Upper lobe of right lung (tissue), 1 donor: ENCODE data around the gene TCEANC. TPM values are rescaled to one million over a fixed set of nuclear protein-coding genes. Genes with fewer than 3 reads are reported as not detected.
A peak's percentile ranks its signal among the peaks of the same experiment; 100 is the strongest.
"Not testable (repeated sequence)": the region's sequence is repeated elsewhere in the genome, so short reads cannot be mapped to it uniquely, and the experiment has no call there.

Experiments used
- ATAC-seq: fragments of 200-7000 bp; cut with Tn5 transposase; one replicate; pipeline ENCODE4 v1.9.1; 2020; ENCODE audit warnings: mild to moderate bottlenecking, moderate library complexity
- DNase-seq: peaks from one replicate; pipeline ENCODE4 v3.0.0-alpha.2; 2020
- H3K27ac ChIP-seq: fragments of 200-600 bp; one replicate; pipeline ENCODE4 v1.8.0; 2022
- H3K27me3 ChIP-seq: fragments of 200-600 bp; one replicate; pipeline ENCODE4 v1.8.0; 2022; ENCODE audit warnings: mild to moderate bottlenecking
- H3K36me3 ChIP-seq: fragments of 200-600 bp; one replicate; pipeline ENCODE4 v1.8.0; 2022
- H3K4me1 ChIP-seq: fragments of 200-600 bp; one replicate; pipeline ENCODE4 v1.8.0; 2022
- H3K4me3 ChIP-seq: fragments of 200-600 bp; one replicate; pipeline ENCODE4 v1.8.0; 2022; ENCODE audit warnings: mild to moderate bottlenecking
- H3K9me3 ChIP-seq: fragments of 200-600 bp; one replicate; pipeline ENCODE4 v1.8.0; 2022
- intact Hi-C: fragments of 100-400 bp; cut with DNase I; formaldehyde crosslinking; loops from one replicate; pipeline ENCODE4 v1.11.0; 2022
- total RNA-seq: library from RNA; stranded (reverse); fragmentation: NEBNext Ultra II Directional; extraction: Animal tissue kit (Norgen Biotek cat#: 25700); gene quantifications from one replicate; pipeline ENCODE4 v1.2.1, GENCODE V29; 2021
- TF ChIP-seq, protein P1 (sequence below): fragments of 200-600 bp; IDR thresholded peaks from one replicate; pipeline ENCODE4 v1.8.0; 2022; ENCODE audit warnings: antibody characterized with exemption
- donor health status: DM: no; HTN: yes; CAD: no; lungs with severe emphysema.

Gene TCEANC
- total RNA-seq, 1 donor from 2014 or later: 6.4 TPM

DNA sequence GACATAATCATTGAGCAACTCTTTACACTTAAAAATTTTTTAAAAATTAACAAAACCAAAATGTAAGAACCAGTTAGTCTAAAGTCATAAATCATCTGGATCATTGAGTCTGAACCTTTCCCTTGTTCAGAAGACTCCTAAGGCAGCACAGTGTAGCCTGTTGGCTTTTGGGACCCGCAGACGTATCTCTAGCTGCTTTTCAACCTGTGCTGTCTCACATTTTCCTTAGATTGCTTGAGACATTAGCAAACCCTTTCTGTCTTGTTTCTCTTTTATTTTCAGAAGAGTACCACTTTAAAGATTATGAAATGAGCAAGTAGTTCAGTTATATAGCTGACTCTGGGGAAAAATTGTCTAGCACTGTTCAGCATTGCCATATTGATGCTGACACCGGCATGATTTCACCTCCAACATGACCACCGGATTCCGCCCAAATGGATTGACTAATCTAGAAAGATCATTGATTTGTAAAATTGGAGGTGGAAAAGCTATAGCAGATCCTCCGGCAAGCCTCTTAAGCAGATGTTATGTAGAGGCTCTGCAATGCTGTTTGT is 8.9 kb downstream of the TCEANC start:
- DNase-seq: no peak
- no peak for ATAC-seq
- Histone ChIP-seq H3K4me3 (peak overlapping the region; percentile 8), H3K36me3 (no peaks in the 10 kb centered on the region), H3K9me3 (no peaks in the 10 kb centered on the region), H3K4me1 (no peaks in the 10 kb centered on the region), H3K27me3 (no peaks in the 10 kb centered on the region), H3K27ac (peak overlapping the region; percentile 42)
- TF ChIP-seq, protein P1, sequence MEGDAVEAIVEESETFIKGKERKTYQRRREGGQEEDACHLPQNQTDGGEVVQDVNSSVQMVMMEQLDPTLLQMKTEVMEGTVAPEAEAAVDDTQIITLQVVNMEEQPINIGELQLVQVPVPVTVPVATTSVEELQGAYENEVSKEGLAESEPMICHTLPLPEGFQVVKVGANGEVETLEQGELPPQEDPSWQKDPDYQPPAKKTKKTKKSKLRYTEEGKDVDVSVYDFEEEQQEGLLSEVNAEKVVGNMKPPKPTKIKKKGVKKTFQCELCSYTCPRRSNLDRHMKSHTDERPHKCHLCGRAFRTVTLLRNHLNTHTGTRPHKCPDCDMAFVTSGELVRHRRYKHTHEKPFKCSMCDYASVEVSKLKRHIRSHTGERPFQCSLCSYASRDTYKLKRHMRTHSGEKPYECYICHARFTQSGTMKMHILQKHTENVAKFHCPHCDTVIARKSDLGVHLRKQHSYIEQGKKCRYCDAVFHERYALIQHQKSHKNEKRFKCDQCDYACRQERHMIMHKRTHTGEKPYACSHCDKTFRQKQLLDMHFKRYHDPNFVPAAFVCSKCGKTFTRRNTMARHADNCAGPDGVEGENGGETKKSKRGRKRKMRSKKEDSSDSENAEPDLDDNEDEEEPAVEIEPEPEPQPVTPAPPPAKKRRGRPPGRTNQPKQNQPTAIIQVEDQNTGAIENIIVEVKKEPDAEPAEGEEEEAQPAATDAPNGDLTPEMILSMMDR: no peak
- intact Hi-C loops: no loop called here

DNA sequence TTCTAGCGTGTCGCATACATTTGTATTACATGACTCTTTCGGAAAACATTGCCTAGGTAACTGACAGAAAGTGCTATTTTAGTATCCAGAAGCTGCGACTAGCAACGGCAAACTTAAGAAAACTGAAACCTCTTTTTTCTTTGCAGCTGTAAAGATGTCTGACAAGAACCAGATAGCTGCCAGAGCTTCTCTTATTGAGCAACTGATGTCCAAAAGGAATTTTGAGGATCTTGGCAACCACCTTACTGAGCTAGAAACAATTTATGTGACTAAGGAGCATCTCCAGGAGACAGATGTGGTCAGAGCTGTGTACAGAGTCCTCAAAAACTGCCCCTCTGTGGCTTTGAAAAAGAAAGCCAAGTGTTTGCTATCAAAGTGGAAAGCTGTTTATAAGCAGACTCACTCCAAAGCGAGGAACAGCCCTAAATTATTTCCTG is 9.4 kb downstream of the TCEANC start:
- ATAC-seq: no peak
- DNase-seq: no peak
- TF ChIP-seq, protein P1: no peak
- Histone ChIP-seq H3K36me3 (no peaks in the 10 kb centered on the region), H3K27me3 (no peaks in the 10 kb centered on the region), H3K4me3 (peak overlapping the region; percentile 8), H3K4me1 (no peaks in the 10 kb centered on the region), H3K27ac (peak overlapping the region; percentile 42), H3K9me3 (no peaks in the 10 kb centered on the region)
- intact Hi-C loops: no loop called here

DNA sequence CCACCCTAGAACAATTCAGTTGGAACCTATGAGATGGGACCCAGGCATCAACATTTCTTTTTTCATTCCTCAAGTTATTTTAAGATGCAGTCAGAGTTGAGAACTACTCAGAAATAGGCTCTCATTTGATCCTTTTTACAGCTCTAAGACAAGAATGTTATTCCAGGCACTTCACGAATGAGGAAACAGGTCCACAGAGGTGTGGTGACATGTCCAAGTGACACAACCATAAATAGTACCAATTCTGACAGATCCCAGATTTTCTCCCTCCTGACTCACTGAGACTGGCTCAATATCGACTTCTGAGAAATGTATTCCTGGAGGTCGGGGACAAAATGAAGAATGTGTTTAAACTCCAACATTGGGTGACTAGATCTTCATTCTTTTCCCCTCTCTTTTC is 11.1 kb downstream of the TCEANC start:
- no peak overlapping the region for H3K4me3 ChIP-seq
- H3K36me3 ChIP-seq: no peaks in the 10 kb centered on the region
- H3K27me3 ChIP-seq: no peaks in the 10 kb centered on the region
- DNase-seq (no peak), ATAC-seq (no peak)
- intact Hi-C loops: no loop called here
- TF ChIP-seq, protein P1: no peak
- no peak overlapping the region for H3K27ac ChIP-seq
- H3K9me3 ChIP-seq: no peaks in the 10 kb centered on the region
- peaks cover 2% of the 10 kb centered on the region for H3K4me1 ChIP-seq

DNA sequence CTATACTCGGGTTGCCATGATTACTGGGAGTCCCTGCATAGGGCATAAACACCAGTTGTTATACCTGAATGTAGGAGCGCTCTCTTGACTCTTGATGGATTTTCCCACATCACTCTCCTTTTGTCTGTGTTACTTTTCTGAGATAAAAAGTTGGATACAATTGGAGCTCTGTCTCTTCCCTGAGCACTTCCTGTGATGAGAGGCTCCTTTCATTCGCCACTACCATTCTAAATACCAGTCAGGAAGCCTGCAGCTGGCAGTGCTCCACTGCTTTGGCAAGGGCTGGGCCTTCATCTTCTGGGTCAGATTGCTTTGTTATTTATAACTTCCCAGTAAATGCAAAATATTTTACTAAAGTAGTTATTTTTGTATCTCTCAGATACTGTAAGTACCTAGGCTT is 13.9 kb downstream of the TCEANC start:
- ATAC-seq (no peak), DNase-seq (no peak)
- Histone ChIP-seq H3K27ac (no peak overlapping the region), H3K9me3 (no peaks in the 10 kb centered on the region), H3K4me3 (no peak overlapping the region), H3K4me1 (peaks cover 2% of the 10 kb centered on the region), H3K27me3 (no peaks in the 10 kb centered on the region), H3K36me3 (no peaks in the 10 kb centered on the region)
- intact Hi-C loops: no loop called here
- TF ChIP-seq, protein P1: no peak

DNA sequence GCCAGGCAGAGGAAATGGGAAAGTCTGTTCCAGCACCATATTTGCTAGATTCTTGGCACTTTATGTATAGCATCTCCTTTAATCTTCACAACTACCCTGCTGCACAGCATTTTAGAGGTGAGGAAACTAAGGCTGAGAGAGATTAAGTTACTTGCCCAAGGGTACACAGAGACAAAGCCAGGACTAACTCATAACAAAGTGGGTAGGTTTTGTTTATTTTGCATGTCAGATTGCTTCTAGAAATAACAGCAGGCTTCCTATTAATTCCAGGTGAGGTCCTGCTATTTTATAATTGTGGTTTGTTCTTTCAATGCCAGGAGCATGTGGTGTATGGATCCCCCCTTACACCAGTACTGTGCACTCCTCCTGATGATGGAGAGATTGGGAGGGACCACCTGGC is 15.0 kb downstream of the TCEANC start:
- Histone ChIP-seq H3K27ac (no peak overlapping the region), H3K36me3 (no peaks in the 10 kb centered on the region), H3K27me3 (no peaks in the 10 kb centered on the region), H3K4me3 (no peak overlapping the region), H3K9me3 (no peaks in the 10 kb centered on the region), H3K4me1 (peaks cover 2% of the 10 kb centered on the region)
- DNase-seq (no peak), ATAC-seq (no peak)
- intact Hi-C loops: no loop called here
- TF ChIP-seq, protein P1: no peak

DNA sequence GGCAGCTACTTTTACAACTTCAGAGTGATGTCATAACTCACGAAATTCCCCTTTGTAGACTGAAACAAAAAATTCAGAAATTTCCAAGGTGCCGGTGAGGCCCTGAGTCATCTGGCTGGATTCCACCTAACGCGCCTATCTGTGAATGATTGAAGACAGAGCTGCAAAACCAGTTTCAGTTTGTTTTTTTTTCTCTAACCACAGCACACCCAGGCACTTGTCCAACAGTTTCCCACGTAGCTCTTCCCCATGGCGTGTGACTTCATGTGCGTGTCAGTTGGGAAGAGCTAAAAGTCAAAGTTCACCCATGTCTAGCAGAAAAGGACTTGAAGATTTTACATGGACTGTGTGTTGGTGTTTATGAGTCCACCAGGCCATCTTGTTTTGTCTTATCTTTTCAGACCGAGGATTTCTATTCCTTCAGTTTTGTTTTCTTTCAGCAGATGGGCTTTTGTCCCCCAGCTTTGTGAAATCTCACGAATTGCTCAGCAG is 16.4 kb downstream of the TCEANC start:
- TF ChIP-seq, protein P1: no peak
- Histone ChIP-seq H3K27ac (peak overlapping the region; percentile 51), H3K4me3 (no peak overlapping the region), H3K9me3 (no peaks in the 10 kb centered on the region), H3K4me1 (peaks cover 2% of the 10 kb centered on the region), H3K27me3 (no peaks in the 10 kb centered on the region), H3K36me3 (no peaks in the 10 kb centered on the region)
- DNase-seq: peak; percentile 64
- intact Hi-C loops: no loop called here
- ATAC-seq: peak; percentile 89

DNA sequence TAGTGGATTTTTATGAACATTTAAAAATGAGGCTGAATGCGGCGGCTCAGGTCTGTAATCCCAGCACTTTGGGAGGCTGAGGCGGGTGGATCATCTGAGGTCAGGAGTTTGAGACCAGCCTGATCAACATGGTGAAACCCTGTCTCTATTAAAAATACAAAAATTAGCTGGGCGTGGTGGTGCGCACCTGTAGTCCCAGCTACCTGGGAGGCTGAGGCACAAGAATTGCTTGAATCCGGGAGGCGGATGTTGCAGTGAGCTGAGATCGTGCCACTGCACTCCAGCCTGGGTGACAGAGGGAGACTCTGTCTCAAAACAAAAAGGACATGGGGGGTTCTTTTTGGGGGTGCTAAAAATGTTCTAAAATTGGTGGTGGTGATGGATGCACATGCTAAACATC is 16.8 kb downstream of the TCEANC start:
- H3K9me3 ChIP-seq, ATAC-seq, H3K4me1 ChIP-seq, intact Hi-C loops, H3K36me3 ChIP-seq, H3K27me3 ChIP-seq, H3K4me3 ChIP-seq, DNase-seq: not testable (repeated sequence)
- peak overlapping the region; percentile 51 for H3K27ac ChIP-seq
